DOHH2 (cell line): Measurements from ENCODE around the gene NR2C2.

Source experiments
- H3F3A ChIP-seq: fragments of 200-600 bp; sonication (generic), shearing (Covaris generic); 2 replicates; pipeline ENCODE4 v1.6.0; 2016; ENCODE audit warnings: antibody characterized with exemption, mild to moderate bottlenecking; ENCODE audit not compliant: control insufficient read depth, insufficient read depth
- H3K27ac ChIP-seq: fragments of 200-600 bp; sonication (generic); 2 replicates; pipeline ENCODE4 v1.5.1; 2014; ENCODE audit warnings: low read depth, mild to moderate bottlenecking, low read length, moderate library complexity
- H3K27me3 ChIP-seq: fragments of 200-600 bp; sonication (generic); 2 replicates; pipeline ENCODE4 v1.6.1; 2014; ENCODE audit warnings: mild to moderate bottlenecking, low read length, mixed read lengths; ENCODE audit not compliant: control insufficient read depth
- H3K36me3 ChIP-seq: fragments of 200-600 bp; sonication (generic); 2 replicates; pipeline ENCODE4 v1.6.1; 2014; ENCODE audit warnings: mild to moderate bottlenecking, low read length, moderate library complexity, mixed read lengths; ENCODE audit not compliant: control insufficient read depth
- H3K4me1 ChIP-seq: fragments of 200-600 bp; sonication (generic); 2 replicates; pipeline ENCODE4 v1.6.1; 2014; ENCODE audit warnings: mild to moderate bottlenecking, low read length, mixed read lengths; ENCODE audit not compliant: control insufficient read depth
- H3K4me2 ChIP-seq: fragments of 200-600 bp; sonication (generic); 2 replicates; pipeline ENCODE4 v1.6.0; 2014; ENCODE audit warnings: mild to moderate bottlenecking, low read length, moderate library complexity
- H3K4me3 ChIP-seq: fragments of 200-600 bp; sonication (generic); 2 replicates; pipeline ENCODE4 v1.5.1; 2014; ENCODE audit warnings: mild to moderate bottlenecking, low read length, mixed read lengths
- H3K79me2 ChIP-seq: fragments of 200-600 bp; sonication (generic); 2 replicates; pipeline ENCODE4 v1.6.1; 2014; ENCODE audit warnings: mild to moderate bottlenecking, low read length, mixed read lengths; ENCODE audit not compliant: control insufficient read depth
- H3K9me2 ChIP-seq: fragments of 200-600 bp; sonication (generic); replicated peaks from 2 replicates; pipeline ENCODE4 v1.6.1; 2014; ENCODE audit warnings: mild to moderate bottlenecking, low read length, mixed read lengths; ENCODE audit not compliant: control insufficient read depth
- H3K9me3 ChIP-seq: fragments of 200-600 bp; sonication (generic); 2 replicates; pipeline ENCODE4 v1.6.1; 2014; ENCODE audit warnings: antibody characterized with exemption, low read length, mixed read lengths; ENCODE audit not compliant: control insufficient read depth, insufficient read depth
- H4K20me1 ChIP-seq: fragments of 200-600 bp; sonication (generic); 2 replicates; pipeline ENCODE4 v1.6.0; 2014; ENCODE audit warnings: low read depth, mild to moderate bottlenecking, antibody characterized with exemption, low read length, moderate library complexity; ENCODE audit not compliant: control insufficient read depth, insufficient read depth
- EZH2phosphoT487 ChIP-seq: fragments of 200-600 bp; sonication (generic); IDR thresholded peaks from 2 replicates; pipeline ENCODE4 v1.6.1; 2017; ENCODE audit warnings: borderline replicate concordance, mild to moderate bottlenecking, antibody characterized with exemption, low read length, moderate library complexity, mixed read lengths
- TF ChIP-seq, protein P1 (sequence below): fragments of 200-600 bp; sonication (generic); IDR thresholded peaks from one replicate; pipeline ENCODE4 v1.5.1; 2014; ENCODE audit warnings: antibody characterized with exemption, mild to moderate bottlenecking, low read depth, low read length; ENCODE audit not compliant: poor library complexity, severe bottlenecking

The NR2C2 gene

DNA sequence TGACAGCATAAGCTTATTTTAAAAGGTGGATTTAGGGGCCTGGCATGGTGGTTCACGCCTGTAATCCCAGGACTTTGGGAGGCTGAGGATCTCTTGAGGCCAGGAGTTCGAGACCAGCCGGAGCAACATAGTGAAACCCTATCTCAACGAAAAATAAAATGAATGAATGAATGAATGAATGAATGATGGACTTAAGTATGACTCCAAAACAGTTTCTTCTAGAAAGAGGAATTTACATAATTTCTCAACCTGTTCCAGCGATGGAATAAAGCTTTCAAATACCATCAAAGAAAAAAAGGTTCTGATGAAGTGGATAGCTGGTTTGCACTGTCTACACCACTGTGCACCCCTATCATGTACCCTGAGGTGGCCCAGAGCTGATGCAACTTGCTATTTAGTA, 20.1 kb upstream of the NR2C2 start:
- TF ChIP-seq EZH2phosphoT487 = no peak
- TF ChIP-seq, protein P1, sequence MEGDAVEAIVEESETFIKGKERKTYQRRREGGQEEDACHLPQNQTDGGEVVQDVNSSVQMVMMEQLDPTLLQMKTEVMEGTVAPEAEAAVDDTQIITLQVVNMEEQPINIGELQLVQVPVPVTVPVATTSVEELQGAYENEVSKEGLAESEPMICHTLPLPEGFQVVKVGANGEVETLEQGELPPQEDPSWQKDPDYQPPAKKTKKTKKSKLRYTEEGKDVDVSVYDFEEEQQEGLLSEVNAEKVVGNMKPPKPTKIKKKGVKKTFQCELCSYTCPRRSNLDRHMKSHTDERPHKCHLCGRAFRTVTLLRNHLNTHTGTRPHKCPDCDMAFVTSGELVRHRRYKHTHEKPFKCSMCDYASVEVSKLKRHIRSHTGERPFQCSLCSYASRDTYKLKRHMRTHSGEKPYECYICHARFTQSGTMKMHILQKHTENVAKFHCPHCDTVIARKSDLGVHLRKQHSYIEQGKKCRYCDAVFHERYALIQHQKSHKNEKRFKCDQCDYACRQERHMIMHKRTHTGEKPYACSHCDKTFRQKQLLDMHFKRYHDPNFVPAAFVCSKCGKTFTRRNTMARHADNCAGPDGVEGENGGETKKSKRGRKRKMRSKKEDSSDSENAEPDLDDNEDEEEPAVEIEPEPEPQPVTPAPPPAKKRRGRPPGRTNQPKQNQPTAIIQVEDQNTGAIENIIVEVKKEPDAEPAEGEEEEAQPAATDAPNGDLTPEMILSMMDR = no peak

DNA sequence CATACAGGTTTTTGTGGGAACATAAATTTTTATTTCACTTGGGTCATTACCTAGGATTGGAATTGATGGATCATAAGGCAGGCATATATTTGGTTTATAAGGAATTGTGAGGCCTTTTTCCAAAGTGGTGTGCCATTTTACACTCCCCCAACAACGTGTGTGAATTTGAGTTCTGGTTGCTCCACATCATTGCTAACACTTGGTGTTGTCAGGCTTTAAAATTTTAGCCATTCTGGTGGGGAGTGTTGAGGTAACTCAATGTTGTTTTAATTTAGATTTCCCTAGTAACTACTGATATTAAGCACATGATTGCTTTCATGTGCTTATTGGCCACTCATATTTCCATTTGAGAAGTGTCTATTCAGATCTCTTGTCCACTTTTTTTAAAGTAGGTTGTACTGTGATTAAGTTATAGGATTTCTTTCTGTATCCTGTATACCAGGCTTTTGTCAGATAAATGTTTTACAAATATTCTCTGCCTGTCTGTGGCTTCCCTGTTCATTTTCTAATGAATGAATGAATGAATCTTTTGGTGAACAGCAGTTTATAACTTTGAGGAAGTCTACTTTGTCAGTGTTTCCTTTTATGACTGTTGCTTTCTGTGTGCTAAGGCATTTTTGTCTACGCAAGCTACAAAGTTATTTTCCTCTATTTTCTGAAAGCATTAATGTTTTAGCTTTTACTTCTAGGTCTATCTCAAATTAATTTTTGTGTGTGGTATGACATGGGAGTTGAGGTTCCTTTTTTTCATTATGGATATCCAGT, 17.9 kb upstream of the NR2C2 start:
- H3K27ac ChIP-seq = no peak overlapping the region
- no peak overlapping the region for H3K4me2 ChIP-seq
- H3K79me2 ChIP-seq = no peaks in the 10 kb centered on the region
- no peak overlapping the region for H3K4me3 ChIP-seq
- no peaks in the 10 kb centered on the region for H4K20me1 ChIP-seq
- no peaks in the 10 kb centered on the region for H3F3A ChIP-seq
- TF ChIP-seq, protein P1 = no peak
- no peak for TF ChIP-seq EZH2phosphoT487
- H3K9me2 ChIP-seq = no peaks in the 10 kb centered on the region
- H3K27me3 ChIP-seq = no peaks in the 10 kb centered on the region
- H3K4me1 ChIP-seq = no peaks in the 10 kb centered on the region
- H3K9me3 ChIP-seq = no peaks in the 10 kb centered on the region
- no peaks in the 10 kb centered on the region for H3K36me3 ChIP-seq

More for the DNA sequence above, 20.1 kb upstream of the NR2C2 start:
- Histone ChIP-seq H3K4me3 (no peak overlapping the region), H3K79me2 (no peaks in the 10 kb centered on the region), H4K20me1 (no peaks in the 10 kb centered on the region), H3K27me3 (no peaks in the 10 kb centered on the region), H3K27ac (no peak overlapping the region), H3K4me1 (no peaks in the 10 kb centered on the region), H3F3A (no peaks in the 10 kb centered on the region), H3K36me3 (no peaks in the 10 kb centered on the region), H3K9me2 (no peaks in the 10 kb centered on the region), H3K9me3 (no peaks in the 10 kb centered on the region), H3K4me2 (no peak overlapping the region)

DNA sequence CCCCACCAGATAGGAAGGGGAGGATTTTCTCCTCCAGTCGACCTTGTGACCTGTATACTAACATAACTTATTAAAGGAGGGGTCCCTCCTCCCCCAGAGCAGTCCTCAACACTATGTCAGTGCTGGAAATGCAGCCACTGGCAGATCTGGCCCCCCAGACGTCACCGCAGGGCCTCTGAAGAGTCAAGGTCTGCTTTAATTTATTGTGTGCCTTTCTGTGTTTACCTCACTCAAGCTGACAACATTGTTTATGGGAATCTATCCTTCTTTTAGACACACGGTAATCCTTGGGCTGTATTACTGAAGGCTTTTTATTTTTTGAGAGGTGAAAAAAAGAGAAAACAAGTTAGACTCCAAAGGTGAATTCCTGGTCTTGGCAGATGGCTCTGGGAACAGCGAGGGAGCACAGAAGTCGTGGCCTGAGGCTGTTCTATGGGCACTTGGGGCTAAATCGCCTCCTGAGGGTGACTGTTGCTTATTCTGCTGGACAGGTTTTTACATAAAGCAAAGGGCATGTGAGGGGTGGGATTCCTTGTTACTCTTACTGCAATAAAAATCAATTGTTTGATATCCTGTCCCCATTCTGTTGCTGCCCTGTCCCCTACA, 13.5 kb upstream of the NR2C2 start:
- TF ChIP-seq, protein P1 = no peak
- no peak for TF ChIP-seq EZH2phosphoT487
- H3K9me2 ChIP-seq = no peaks in the 10 kb centered on the region
- H3K79me2 ChIP-seq = no peaks in the 10 kb centered on the region
- no peak overlapping the region for H3K4me2 ChIP-seq
- no peak overlapping the region for H3K4me3 ChIP-seq
- no peaks in the 10 kb centered on the region for H3F3A ChIP-seq
- no peaks in the 10 kb centered on the region for H4K20me1 ChIP-seq
- H3K27me3 ChIP-seq = 0 out of 2 replicates have a peak, but pooled peaks cover 4% of the 10 kb centered on the region
- no peaks in the 10 kb centered on the region for H3K9me3 ChIP-seq
- H3K4me1 ChIP-seq = no peaks in the 10 kb centered on the region
- H3K27ac ChIP-seq = no peak overlapping the region
- H3K36me3 ChIP-seq = no peaks in the 10 kb centered on the region
